GM18502 (cell line): Measurements from ENCODE around the gene SLC25A52.
"Not testable (repeated sequence)": the region's sequence is repeated elsewhere in the genome, so short reads cannot be mapped to it uniquely, and the experiment has no call there.

Experiments
- ATAC-seq: cut with Tn5 transposase; IDR thresholded peaks from one replicate; pipeline ENCODE4 v1.9.1; 2021; ENCODE audit warnings: mild to moderate bottlenecking; ENCODE audit not compliant: unreplicated experiment, poor library complexity

The SLC25A52 gene

DNA sequence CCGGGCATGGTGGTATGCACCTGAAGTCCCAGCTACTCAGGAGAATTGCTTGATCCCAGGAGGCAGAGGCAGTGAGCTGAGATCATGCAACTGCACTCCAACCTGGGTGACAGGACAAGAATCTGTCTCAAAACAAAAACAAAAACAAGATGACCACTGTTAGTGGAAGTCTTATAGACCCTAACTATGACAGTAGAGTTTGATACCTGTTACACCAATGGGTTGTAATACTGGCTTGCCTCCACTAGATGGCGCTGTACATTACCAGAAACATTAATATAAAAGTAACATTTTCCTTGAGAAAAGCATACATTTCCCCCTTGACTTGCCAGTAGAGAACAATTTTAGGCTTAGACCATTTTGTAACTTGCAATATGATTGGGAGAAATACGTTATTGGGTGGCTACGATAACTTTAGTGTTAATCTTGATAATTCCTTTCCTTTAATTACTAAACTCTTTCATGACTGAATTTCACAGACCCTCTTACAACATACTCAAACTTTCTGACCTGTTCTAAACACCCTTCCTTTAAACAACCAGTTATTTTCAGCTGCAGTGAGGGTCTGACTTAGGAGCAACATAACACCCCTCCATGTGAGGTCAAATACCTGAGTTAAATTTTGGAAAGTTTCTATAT lies 19.5 kb downstream of the SLC25A52 start:
- peak; percentile 44 for ATAC-seq

DNA sequence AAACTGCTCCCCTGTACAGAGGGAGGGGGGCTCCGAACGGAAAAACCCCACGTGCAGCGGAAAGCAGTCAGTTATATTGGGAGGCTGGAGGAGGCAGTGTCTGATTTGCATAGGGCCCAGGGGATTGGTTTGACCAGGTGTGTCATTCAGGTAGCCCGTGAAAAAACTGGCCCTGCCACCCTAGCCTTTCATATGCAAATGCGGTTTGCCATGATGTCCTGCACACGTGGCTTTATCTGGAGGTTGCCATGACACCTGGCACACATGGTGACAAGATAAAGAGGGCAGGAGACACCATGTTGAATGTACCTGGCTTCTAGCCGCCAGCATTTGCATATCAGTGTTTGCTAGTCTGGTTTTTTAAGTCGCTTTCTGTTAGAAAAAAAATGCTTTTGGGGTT lies 20.5 kb downstream of the SLC25A52 start:
- no peak for ATAC-seq

DNA sequence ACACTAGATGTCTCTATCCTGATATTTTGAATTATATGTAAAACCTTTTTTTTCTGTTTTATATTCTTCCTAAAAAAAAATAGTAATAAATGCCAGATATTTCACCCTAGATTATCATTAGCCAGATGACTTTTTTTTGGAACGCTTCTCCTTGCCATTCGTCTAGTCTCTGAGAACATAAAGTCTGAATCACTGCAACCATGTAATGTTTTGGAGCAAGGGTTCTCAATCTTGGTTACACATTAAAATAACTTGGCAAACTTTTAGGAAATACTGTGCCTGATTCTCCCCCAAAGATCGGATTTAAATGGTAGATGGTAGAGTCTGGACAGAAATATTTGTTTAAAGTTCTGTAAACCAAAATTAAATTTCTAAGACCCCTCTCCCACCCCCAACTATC lies 21.0 kb downstream of the SLC25A52 start:
- no peak for ATAC-seq

DNA sequence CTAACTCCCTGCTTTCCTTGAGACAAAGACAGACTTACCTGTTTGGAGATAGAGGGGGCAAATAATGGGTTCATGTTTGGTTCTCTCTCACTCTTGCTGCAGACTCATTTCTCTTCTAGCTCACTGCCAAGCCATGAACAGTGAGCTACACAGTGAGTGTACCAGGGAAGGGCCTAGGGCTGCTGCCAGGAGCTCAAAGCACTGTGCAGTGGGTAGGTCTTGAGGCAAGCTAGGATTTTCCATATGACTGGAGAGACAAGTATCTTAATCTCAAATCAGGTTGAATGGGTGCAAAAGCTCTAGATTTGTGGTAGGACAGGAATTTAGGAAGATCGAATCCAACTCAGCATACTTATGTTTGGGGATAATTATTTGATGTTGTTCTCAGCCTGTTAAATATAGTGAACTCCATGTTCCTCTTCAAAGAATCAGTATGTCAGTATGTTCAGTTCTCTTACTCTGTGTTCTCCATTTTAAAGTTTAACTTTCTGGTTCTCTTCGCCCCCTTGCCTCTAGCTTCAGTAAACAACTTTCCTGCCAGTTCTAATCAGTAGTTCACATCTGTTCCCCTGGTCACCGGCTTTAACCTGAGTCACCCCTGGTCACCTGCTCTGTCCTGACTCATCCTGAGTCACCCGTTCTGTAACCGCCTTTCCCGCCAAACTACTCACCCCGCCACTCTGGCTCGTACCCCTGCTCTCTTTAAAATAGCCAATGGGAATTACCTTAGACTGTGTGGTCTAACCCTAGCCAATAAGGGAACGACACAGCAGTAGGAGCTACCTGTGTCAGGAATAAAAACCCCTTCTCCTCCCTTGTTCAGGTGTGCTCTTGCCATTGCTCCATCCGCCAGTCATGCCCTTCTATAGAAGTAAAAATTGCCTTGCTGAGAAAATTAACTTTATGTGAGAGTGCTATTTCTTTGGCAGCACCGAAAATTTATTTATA lies 21.9 kb downstream of the SLC25A52 start:
- ATAC-seq, result no peak

DNA sequence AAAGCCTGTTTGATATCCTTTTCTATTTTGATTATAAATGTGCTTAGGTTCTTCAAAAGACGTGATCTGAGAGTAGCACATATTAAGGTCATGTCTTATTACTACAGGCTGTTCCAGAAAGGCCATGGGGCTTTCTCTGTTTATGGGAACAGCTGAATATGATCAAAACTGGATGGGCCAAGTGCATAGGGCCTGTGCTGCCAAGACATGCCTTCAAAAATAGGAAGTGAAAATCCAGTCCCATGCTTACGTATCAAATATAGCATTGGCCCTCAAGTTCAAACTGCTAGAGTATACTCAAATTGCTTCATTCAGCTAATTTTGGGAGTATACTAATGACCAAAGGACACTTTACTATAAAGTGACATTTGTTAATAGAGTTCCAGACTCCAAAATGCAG lies 24.1 kb downstream of the SLC25A52 start:
- peak; percentile 89 for ATAC-seq

DNA sequence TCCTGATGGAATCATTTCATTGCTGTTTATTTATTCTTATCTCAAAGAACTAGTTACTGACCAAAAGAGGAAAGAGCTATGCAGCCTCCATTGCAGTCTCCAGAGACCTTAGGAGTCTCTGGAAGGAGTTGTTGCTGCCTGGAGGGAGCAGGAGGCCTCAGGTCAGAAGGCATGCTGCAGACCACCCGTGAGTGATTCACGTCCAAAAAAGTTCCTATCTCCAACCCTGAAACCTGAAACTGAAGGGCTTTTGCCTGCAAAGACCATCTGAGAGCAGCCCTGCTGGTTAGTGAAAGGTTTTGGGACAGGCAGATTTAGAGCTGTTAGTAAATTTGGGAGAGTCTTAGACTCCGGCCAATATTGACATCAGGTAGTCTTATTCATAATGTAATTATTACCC lies 29.1 kb downstream of the SLC25A52 start:
- no peak for ATAC-seq

DNA sequence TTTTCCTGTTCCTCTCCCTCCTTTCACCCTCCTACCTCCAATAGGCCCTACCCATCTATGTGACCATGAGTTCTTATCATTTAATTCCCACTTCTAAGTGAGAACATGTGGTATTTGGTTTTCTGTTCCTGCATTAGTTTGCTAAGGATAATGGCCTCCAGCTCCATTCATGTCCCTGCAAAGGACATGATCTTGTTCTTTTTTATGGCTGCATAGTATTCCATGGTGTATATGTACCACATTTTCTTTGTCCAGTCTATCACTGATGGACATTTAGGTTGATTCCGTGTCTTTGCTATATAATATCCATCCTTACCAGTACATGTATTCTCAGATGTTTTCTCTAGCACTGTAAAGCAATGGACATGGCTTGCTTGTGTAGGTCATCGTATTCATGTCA lies 31.5 kb downstream of the SLC25A52 start:
- not testable (repeated sequence) for ATAC-seq

DNA sequence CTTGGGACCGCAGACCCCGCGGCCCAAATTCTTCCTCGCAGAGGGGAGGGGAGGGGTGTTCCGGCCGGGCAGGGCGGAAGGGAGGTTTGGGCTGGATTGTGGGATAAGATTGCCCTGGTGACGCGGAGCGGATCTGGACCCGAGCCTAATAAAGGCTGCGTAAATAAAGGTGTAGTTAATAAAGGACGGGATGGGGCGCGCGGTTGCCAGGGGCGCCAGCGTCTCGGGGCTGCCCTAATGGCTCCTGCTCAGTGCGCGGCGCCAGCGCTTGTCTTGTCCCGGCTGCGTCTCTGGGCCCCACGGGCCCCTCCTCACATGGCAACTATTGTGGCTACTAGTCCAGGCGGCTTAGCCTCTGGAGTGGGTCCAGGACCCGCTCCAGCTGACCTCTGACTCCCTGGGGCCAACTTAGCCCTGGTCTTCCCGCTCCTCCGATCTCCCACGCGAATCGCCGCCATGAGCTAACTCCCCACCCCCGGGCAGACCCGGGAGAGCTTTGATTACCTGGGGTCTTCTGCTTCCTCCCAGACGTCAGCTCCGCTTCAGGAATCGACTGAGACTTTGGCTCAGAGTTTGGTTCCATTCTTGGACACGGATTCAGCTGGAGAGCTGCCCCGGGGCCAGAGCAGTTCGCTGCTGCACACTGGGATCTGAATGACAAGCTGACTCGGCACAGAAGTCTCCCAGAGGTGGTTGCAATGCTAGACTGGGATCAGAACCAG lies 36.5 kb downstream of the SLC25A52 start:
- no peak for ATAC-seq

DNA sequence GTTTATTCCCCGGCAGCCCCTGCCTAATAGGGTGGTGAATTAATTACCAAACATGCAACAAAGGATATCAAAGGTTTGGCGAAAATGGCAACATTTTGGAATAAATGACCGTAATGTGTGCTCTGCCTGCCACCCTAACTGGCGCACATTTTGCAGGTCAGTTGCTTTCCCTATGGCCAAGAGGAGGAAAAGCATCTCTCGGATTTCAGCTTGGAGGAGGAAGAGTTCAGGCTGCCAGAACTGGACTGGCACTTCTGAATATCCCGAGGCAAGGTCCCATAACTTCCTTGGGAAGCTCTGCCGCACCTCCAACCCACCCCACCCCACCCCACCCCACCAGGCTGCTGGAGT lies 37.1 kb downstream of the SLC25A52 start:
- ATAC-seq, result no peak

DNA sequence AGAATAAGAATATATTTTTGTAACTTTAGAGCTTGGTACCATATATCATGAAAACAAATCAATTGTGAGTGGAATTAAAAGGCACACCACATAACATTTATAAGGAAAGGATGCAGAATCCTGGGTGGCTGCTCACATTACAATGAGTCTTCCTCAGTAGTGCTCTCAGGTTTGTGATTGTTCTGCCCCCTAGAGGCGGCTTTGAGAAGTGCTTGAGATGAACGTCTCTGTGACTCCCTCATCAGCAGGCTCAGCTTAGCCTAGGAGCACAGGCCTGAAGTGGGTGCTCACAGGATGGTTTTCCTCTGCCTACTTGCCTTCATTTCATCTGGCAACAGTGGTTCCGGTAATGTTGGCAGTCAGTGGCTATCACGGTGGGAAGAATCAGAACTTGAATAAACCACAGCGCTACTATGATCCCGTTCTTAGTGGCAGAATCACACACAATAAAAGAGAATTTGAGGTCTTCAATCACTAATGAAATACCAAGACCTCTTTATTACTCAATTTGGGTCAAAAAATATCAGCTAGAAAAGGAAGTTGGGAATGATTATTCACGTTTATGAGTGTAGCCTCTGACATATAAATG lies 38.2 kb downstream of the SLC25A52 start:
- peak; percentile 98 for ATAC-seq

DNA sequence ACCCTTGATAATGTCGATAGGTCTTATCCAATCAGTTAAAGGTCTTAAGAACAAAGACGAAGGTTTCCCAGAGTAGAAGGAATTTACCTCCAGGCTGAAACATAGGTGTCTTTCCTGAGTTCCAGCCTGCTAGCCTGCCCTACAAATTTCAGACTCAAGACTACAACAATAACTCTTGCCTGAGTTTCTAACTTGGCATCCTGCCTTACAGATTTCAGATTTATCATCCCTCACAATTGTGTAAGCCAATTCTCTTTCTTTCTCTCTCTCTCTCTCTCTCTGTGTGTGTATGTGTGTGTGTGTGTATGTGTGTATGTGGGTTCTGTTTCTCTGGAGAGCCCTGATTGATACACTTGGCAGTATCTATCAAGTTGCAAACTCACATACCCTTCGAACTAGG lies 39.1 kb downstream of the SLC25A52 start:
- no peak for ATAC-seq

DNA sequence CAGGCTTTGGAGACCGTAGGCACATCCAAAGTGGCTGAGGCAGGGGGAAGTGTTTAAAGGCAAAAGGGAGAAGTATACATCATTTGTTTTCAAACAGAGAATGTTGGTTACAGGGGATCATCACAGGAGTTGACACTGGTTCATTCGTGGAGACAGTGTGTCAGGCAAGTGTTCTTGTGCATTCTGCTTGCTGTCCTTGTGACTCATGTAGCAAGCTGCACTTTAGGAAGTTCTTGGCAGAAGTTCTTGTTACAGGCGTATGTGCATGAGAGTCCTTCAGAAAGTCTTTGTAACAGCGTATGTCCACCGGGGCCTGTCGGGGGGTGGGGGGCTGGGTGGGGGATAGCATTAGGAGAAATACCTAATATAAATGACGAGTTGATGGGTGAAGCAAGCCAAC lies 39.8 kb downstream of the SLC25A52 start:
- ATAC-seq, result no peak

DNA sequence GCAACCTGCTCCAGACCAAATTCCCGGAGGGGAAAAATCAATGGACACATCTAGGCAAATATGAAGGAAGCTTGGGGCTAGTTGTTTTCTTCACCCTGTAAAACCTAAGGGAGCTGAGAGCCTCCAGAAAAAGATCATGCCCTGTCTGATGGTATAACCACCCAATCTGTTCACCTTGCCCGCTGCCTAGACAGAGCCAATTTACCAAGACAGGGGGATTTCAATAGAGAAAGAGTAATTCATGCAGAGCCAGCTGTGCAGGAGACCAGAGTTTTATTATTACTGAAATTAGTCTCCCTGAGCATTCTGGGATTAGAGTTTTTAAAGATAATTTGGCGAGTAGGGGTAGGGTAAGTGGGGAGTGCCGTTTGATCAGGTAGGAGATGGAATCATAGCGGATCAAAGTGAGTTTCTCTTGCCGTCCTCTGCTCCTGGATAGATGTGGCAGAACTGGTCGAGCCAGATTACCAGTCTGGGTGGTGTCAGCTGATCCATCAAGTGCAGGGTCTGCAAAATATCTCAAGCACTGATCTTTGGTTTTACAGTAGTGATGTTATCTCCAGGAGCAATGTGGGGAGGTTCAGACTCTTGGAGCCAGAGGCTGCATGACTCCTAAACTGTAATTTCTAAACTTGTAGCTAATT lies 41.2 kb downstream of the SLC25A52 start:
- ATAC-seq, result no peak

DNA sequence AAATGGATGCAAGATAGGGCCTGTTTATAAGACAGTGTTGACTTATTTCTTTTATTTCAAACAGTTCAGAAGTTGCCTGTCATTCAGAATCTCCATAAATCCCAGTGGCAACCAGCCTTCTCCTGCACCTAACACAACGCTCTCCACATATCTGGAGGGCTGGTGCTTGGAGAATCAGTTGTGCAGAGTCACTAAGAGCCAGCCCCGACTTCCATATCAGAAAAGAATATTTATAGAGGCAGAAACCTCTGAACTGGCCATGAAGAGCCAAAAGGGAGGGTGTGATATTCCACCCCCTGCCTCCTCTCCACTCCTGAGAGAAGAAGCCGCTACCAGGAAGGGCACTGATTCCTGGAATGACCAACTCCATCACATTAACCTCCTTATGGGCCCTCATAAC lies 42.3 kb downstream of the SLC25A52 start:
- ATAC-seq, result no peak

DNA sequence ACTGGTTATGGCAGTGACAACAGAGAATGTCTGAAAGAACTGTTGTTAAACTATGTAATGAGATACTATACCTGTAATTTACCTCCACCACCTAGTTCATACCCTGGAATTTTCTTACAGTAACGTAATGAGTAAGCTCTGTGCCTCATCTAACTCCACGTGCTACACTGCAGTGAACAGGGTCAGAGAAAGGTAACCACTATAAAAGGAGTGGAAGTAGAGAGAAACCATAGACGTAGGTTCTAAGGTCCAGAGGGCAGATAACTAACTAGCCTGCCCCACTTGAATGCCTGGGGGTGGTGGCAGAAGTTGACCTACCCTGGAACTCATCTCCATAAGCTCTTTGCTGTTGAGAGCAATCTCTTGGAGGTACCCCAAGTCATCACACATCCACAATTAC lies 44.3 kb downstream of the SLC25A52 start:
- ATAC-seq, result no peak

DNA sequence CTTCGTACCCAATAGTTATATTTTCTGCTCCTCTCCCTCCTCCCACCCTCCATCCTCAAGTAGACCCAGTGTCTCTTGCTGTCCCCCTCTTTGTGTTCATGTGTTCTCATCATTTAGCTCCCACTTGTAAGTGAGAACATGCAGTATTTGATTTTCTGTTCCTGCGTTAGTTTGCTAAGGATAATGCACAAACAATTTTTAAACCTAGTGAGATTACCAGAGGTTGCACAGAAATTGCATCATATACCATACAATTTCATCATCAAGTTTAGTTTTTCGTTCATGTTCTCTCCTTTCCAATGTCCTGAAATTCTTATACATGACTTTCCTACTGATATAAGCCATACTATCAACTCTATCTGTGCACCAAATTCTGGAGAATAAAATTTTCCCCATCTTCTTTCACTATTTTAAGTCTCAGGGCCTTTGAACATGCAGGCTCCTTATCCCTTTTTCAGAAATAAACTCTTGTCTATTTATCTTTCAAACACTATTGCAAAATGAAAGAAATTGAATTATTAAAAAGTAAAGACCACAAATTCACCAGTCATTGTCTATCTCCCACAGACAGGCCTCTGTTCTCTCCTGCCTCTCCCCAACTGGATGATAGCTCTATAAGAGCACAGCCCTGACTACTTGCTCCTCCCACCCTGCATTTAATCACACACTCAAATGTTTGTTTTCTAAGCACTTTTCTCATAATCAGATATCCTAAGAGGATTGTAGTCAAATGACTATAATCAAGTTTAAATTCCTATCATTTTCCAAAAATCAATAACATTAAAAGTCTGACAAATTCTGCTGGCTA lies 49.1 kb downstream of the SLC25A52 start:
- no peak for ATAC-seq

DNA sequence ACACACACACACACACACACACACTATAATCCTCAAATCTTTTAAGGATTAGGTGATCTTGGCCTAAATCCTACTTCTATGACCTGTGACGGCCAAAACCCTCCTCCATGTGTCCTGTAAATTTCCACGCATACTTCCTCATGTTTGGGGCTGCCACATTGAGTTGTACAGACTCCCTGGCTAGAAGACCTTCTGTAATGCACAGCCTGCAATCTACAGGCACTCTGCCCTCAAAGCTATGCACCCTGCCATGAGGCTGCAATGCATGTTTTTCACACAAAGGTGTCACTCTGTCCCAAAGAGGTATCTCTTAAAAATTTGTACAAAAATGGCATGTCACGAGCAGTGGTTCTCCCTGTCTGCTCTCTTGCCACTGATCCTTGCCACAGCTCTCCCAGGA lies 49.9 kb downstream of the SLC25A52 start:
- peak; percentile 63 for ATAC-seq
